ENCODE results near the gene CCDC181.
"Not testable (repeated sequence)": the region's sequence is repeated elsewhere in the genome, so short reads cannot be mapped to it uniquely, and the experiment has no call there.

Gene CCDC181

DNA sequence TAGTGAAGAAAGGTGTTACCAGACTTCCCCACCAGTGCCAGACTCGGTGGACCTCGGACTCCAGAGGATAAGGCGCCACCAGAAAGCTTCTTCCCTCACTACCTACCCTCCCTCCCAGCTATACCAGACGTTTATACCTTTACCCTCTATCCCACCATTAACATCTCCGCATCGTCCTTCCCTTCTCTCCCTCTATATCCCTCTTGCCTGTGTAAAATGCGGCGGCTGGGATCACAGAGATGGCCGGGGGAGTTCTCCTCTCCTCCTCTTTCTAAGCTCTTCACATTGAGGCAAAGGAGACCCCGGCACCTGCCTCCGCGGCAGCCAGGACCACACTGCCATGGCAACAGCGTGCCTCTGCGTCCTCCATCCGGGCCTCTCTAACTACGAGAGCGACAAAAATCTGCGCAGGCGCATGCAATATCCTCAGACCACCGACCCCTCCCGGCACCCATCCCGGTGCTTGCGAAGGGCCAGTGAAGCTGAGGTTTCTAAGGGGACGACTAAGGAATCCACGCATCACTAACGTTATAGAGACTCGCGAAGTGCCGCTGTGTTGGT, at the start of gene CCDC181:
Gene CCDC181, minus strand, starts transcription at position 394 of the 561 bp plus-strand sequence. CDS start 2,547 bp downstream, outside the sequence.
- peak; percentile 31 to 42 for DNase-seq (ENCODE audit: low read depth in 2 of 2)

GRCh38 chr1:169475806-169476387, 48.6 kb upstream of the CCDC181 start:
- DNase-seq (ENCODE audit: low read depth in 2 of 2), result no peak

DNA sequence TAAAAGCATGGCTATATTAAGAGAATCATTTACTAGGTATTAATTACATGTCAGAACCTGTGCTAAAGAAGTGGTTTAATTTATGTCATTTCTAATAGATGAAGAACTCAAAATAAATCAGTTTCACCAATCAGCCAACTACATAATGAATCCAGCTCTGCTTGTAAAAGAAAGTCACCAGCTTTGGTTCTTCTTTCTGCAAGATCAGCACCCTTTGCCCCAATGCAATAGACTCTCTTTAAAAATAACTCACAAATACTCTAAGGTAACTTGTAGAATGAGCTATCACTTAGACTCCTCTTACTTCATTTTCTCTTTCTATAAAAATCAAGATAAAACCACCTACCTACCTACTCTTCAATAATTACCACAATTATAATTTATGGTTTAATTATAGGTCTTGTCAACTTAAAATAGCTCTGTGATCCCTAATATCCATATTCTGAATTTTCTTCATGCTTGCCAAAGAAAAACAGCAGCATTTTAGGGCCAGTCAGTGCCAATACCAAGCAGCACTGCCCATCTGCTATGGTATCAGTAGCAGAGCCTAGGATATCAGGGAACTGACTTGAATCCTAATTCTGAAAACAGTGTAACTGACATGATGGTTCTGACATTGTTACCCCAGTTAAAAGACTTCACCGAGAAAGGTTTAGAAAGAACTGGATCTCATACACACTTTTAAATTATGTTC, 47.2 kb upstream of the CCDC181 start:
- DNase-seq (ENCODE audit: low read depth in 2 of 2), result no peak

DNA sequence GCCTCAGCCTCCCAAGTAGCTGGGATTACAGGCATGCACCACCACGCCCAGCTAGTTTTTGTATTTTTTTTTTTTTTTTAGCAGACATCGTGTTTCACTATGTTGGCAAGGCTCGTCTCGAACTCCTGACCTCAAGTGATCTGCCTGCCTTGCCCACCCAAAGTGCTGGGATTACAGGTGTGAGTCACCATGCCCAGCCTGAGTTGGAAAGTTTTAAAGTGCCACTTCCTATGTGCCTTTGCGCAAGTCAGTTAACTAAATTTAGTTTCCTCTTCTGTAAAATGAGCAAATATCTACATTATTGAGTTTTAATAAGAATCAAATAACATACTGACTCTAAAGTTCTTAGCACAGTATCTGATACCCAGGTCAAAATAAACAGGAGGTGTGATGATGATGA, 46.1 kb upstream of the CCDC181 start:
- DNase-seq (ENCODE audit: low read depth in 2 of 2), result no peak

- no peak for DNase-seq (ENCODE audit: low read depth in 2 of 2)
Measured at GRCh38 chr1:169472738-169473137, 45.5 kb upstream of the CCDC181 start.

- DNase-seq (ENCODE audit: low read depth in 2 of 2), result no peak
Measured at GRCh38 chr1:169468982-169469381, 41.7 kb upstream of the CCDC181 start.

DNA sequence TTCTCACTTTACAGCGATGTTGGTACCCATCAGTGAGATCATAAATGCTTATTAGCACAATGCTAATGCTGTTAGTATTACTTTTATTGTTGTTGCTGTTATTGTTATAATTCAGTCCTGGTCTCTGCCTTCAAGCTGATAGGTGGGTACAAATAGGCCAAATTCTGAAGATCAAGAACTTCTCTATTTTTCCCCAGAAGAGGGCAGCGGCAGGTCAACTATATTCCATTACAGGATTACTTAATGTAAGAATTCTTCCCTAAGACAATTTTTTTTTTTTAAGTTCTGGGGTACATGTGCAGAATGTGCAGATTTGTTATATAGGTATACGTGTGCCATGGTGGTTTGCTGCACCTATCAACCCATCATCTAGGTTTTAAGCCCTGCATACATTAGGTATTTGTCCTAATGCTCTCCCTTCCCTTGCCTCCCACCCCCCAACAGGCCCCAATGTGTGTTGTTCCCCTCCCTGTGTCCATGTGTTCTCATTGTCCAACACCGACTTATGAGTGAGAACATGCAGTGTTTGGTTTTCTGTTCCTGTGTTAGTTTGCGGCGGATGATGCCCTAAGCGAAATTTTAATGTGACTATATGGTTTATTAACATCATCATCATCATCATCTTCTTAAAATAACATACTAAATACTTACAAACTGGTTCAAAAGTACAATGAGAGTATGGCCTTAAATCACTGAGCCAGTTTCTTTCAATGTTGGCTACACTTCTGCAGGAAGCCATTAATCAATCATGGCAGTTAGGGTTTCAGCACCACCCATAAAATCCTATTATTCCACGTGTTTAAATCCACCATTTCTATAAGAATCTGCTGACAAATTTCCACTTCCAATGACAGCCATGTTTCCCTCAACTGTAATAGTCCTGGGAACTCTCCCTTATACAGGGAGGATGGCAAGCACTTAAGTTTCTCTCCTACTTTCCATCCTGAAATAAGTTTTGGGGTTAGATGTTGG, 39.3 kb upstream of the CCDC181 start:
- DNase-seq (ENCODE audit: low read depth in 2 of 2), result no peak

DNA sequence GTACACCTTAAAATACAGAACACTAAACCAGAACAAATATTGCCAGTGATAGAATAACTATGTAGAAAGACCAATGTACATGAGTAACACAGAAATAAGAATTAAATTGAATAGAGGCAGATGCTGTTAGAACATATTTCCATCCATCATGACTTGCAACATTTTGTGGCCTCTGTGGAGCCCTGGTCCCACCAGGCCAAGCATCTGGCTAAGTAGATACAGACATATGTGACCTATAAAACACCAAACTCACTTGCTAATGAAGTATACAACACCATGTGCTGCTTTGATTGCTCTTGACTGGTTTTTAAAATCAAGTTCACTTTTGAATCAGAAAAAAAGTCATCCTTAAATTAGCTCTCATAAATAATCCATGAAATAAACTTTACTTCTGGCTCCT, 38.0 kb upstream of the CCDC181 start:
- DNase-seq (ENCODE audit: low read depth in 2 of 2), result no peak

- DNase-seq (ENCODE audit: low read depth in 2 of 2), result no peak
Measured at GRCh38 chr1:169462385-169462784, 35.1 kb upstream of the CCDC181 start.

DNA sequence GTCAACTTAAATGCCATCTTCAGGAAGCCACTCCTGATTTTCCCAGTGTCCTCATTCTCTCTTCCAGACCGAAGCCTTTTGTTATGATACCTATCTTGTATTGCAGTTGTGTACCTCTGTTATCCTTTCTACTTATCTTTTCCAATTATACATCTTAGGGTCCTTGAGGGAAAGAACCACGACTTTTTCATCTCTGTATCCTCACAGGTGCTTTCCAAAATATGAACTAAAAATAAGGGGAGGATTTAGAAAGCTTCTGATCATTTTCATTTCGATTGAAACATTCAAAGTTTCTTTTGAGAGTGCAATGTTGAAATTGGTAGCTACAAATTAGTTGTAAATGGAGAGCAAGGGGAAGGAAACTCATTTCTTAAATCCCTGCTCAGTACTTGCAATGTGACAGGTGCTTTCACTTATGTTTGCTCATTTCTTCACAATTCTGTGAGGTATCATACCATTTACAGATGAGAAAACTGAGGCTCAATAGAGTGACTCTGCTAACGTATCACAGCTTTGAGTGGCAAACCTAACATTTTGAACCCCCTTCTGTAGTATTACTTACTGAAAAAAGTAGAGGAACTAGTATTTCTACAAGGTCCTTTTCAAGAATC, 34.2 kb upstream of the CCDC181 start:
- DNase-seq (ENCODE audit: low read depth in 2 of 2), result no peak

DNA sequence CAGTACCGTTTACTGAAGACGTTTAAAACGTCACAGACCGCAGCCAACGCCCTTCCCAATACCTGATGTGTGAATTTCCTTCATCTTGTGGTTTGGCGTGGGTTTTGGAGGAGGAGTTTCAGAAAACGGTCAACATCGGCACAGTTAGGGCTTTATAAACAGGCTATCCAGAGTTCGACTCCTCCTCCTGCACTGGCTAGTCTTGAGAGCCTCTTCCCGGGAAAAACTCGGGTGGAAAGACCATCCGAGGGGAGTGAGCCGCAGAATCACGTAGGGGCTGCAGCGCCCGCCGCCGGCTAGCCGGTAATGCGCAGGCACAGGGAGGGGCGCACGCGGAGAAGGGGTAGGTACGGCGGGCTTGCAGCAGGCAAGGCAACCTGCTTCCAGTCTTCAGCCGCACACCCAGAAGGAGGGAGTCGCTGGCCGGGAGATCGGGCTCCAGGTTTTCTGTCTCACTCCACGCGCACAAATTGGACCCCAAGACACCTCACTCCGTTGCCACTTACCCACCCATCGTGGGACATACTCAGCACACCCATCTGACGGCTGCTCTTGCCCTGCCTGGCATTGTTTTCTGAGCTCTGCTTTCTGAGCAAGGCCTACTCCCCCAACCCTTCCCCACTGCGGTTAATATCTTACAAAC, 33.0 kb upstream of the CCDC181 start:
- no peak for DNase-seq (ENCODE audit: low read depth in 2 of 2)

DNA sequence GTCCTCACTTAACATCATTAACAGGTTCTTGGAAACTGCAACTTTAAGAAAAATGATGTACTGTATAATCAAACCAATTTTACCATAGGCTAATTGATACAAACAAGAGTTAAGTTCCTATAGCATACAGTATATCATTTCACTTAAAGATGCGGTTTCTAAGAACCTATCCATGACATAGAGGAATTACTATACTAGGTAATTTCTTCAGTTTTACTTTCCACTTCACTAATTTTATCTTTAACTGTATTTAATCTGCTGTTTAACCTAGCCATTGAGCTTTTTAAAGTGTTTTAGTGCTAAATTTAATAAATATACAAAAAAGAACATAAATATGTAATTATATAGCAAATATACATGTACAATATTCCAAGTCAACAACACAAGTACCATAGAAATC, 30.2 kb upstream of the CCDC181 start:
- DNase-seq (ENCODE audit: low read depth in 2 of 2), result no peak

DNA sequence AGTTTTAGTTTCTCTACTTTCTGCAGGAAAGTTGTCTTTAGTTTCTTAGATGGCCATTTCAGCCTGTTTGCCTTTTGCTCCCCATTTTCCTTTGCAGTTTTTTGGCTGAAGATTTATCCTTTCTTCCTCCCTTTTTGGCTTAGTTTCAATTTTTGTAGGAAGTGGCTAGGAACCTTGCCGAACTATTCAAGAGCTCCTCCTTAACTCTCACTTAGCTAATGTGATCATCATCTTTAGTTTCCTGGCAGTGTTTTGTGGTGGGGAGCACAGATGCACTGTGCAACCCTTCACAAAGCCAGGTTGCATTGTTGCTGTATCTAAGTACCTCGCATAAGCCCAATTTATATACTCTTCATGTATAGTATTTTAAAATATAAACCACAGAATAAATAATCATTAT, 28.8 kb upstream of the CCDC181 start:
- no peak for DNase-seq (ENCODE audit: low read depth in 2 of 2)

DNA sequence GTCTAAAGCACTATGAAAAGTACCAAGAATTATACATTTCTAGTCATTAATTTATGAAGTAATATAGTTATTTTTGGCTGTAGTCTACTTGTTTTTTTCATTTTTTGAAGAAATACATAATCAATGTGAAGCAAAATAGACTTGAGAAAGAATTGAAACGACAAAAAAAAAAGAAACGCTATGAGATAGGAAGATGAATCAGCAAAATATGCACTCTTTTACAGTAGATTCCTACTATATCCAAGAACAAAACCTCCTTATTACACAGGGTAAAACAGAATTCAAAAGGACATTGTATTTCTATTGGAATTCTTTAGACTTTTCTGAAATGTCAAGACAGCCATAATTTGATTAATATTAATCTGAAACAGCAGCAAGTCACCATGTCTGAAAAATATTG, 25.6 kb upstream of the CCDC181 start:
- no peak for DNase-seq (ENCODE audit: low read depth in 2 of 2)

DNA sequence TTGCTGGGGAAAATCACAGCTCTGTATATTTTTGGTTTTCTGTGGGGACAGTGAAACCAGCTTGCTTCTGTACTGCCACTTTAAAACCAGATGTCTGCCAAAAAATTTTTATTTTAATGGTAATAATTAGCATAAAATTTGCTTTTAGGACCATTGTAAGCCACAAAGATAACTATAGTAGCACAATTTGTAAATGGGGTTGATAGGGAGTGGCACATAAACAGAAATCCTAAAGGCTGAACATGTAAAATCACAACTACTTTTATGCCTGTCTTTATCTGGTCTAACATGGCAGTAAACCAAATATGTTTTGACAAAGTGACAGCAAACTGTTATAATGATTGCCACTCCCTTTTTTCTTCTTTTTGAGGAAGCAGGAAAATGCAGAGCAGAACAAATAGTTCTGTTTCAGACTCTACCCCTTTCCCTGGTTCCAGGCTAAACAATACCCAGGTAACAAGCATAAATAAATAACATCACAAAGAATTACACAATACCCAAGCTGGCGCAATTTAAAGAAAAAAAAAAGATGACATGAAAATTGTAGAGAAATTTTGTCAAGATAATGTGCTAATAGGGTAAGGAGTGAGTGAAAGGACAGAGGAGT, 24.0 kb upstream of the CCDC181 start:
- no peak for DNase-seq (ENCODE audit: low read depth in 2 of 2)

DNA sequence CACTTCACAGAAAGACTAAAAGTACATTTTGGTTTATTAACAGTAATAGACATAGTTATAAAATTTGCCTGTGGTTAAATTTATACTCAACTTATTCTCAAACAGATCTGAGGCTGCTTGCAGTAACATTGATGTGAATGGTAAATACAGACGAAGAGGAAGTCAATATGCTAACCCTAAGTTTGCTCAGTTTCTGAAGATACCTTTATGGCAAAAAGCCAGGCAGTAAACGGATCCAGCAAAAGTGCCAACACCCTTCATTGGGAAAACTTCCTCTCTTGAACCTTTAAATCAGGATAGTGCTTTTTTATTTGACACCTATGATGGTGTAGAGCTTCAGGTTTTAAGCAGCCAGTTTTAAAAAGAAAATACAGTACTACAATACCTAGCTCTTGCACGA, 16.6 kb upstream of the CCDC181 start:
- DNase-seq (ENCODE audit: low read depth in 2 of 2), result no peak

DNA sequence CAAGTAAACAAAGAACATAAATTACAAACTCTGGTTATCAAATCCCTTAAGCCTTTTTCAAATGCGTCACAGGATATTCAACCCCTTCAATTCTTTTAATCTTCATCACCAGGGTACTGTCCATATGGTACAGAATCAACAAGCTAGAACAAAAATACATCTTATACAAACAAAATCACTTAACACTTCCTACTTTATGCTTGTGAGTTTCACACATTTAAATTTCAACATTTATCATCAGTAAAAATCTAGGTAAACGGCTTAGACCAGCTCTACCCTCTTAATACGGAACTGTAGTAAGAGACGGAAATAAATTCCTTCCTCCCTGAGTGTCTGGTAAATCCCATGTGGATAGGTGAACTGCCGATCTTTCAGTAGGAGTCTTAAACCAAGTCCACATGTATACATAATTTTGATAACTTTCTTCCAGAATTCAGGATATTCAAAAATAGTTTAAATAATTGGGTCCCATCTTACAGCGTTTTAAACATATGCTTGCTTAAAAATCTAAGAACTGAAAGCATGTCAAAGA, 1.0 kb downstream of the CCDC181 start:
- DNase-seq (ENCODE audit: low read depth in 2 of 2), result no peak

GRCh38 chr1:169421309-169421708, 6.0 kb downstream of the CCDC181 start:
- no peak for DNase-seq (ENCODE audit: low read depth in 2 of 2)

DNA sequence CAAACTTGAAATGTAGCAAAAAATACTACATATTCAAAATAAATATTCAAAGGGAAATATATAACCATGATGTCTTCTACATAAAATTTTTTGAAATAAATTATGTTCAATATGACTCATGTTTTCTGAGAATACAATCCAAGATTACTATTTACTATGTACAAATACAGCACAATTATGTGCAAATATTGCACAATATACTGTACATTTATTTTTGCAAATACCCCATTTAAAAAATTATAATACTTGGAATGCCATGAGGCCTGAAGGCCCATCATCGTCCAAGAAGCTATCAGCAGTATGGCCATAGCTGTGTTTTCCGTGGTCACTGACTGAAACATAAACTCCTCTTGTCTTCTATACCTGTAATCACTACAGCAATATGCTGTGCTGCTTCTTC, 12.3 kb downstream of the CCDC181 start:
- DNase-seq (ENCODE audit: low read depth in 2 of 2), result no peak

- DNase-seq (ENCODE audit: low read depth in 2 of 2), result not testable (repeated sequence)
Measured at GRCh38 chr1:169408340-169408739, 18.9 kb downstream of the CCDC181 start.

DNA sequence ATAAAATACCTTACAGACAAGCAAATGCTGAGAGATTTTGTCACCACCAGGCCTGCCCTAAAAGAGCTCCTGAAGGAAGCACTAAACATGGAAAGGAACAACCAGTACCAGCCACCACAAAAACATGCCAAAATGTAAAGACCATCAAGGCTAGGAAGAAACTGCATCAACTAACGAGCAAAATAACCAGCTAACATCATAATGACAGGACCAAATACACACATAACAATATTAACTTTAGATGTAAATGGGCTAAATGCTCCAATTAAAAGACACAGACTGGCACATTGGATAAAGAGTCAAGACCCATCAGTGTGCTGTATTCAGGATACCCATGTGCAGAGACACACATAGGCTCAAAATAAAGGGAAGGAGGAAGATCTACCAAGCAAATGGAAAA, 24.7 kb downstream of the CCDC181 start:
- DNase-seq (ENCODE audit: low read depth in 2 of 2), result not testable (repeated sequence)
